ENCODE results near the gene OPRL1.

OPRL1 gene

GRCh38 chr20:64149141-64149540 lies 69.3 kb downstream of the OPRL1 start:
- Histone ChIP-seq H3K27me3 (ENCODE audit: control insufficient read depth, insufficient read depth, low read length) (no peaks in the 10 kb centered on the region), H3K9ac (ENCODE audit: low read length) (no peak overlapping the region), H3K27ac (ENCODE audit: low read depth, low read length) (no peak overlapping the region), H3K4me3 (ENCODE audit: low read length) (no peak overlapping the region), H3K4me1 (ENCODE audit: control insufficient read depth, insufficient read depth, low read length) (no peaks in the 10 kb centered on the region), H3K36me3 (ENCODE audit: control insufficient read depth, insufficient read depth, low read length) (no peaks in the 10 kb centered on the region)

- Histone ChIP-seq H3K9ac (ENCODE audit: low read length) (no peak overlapping the region), H3K27me3 (ENCODE audit: control insufficient read depth, insufficient read depth, low read length) (no peaks in the 10 kb centered on the region), H3K36me3 (ENCODE audit: control insufficient read depth, insufficient read depth, low read length) (no peaks in the 10 kb centered on the region), H3K27ac (ENCODE audit: low read depth, low read length) (no peak overlapping the region), H3K4me1 (ENCODE audit: control insufficient read depth, insufficient read depth, low read length) (no peaks in the 10 kb centered on the region), H3K4me3 (ENCODE audit: low read length) (no peak overlapping the region)
These were observed 70.1 kb downstream of the OPRL1 start for GRCh38 chr20:64149809-64150560.

Data from rectal smooth muscle tissue (tissue), 1 donor.